Neural progenitor cell (in vitro differentiated cells): ENCODE results near the gene PPTC7. TPM values are rescaled to one million over a fixed set of nuclear protein-coding genes. Genes with fewer than 3 reads are reported as not detected.

Source experiments
- DNase-seq: peaks from one replicate; pipeline ENCODE4 v3.0.0-alpha.2; 2016; ENCODE audit warnings: low spot score
- H2AFZ ChIP-seq: fragments of 200-600 bp; sonication (generic); replicated peaks from 2 replicates; pipeline ENCODE4 v1.6.1; 2016; ENCODE audit warnings: antibody characterized with exemption
- H3F3A ChIP-seq: fragments of 200-600 bp; sonication (generic); 2 replicates; pipeline ENCODE4 v1.6.1; 2016; ENCODE audit warnings: antibody characterized with exemption, low read depth
- H3K27ac ChIP-seq: fragments of 200-600 bp; sonication (generic); 2 replicates; pipeline ENCODE4 v1.5.1; 2016; ENCODE audit warnings: mild to moderate bottlenecking
- H3K27me3 ChIP-seq: fragments of 200-600 bp; sonication (generic); 2 replicates; pipeline ENCODE4 v1.6.1; 2016; ENCODE audit warnings: mild to moderate bottlenecking, moderate library complexity
- H3K36me3 ChIP-seq: fragments of 200-600 bp; sonication (generic); 2 replicates; pipeline ENCODE4 v1.5.1; 2016
- H3K4me1 ChIP-seq: fragments of 200-600 bp; sonication (generic); 2 replicates; pipeline ENCODE4 v1.6.1; 2016; ENCODE audit warnings: mixed run types
- H3K4me2 ChIP-seq: fragments of 200-600 bp; sonication (generic); 2 replicates; pipeline ENCODE4 v1.6.1; 2016
- H3K4me3 ChIP-seq: fragments of 200-600 bp; sonication (generic); 2 replicates; pipeline ENCODE4 v1.5.1; 2016
- H3K79me2 ChIP-seq: fragments of 200-600 bp; sonication (generic); 2 replicates; pipeline ENCODE4 v1.6.1; 2016; ENCODE audit warnings: low read depth
- H3K9ac ChIP-seq: fragments of 200-600 bp; sonication (generic); 2 replicates; pipeline ENCODE4 v1.6.1; 2016
- H3K9me3 ChIP-seq: fragments of 200-600 bp; sonication (generic); 2 replicates; pipeline ENCODE4 v1.5.1; 2016; ENCODE audit warnings: low read depth
- H4K20me1 ChIP-seq: fragments of 200-600 bp; sonication (generic); 2 replicates; pipeline ENCODE4 v1.6.1; 2016; ENCODE audit warnings: low read depth
- H3K27ac Mint-ChIP-seq: 3 replicates; pipeline ENCODE4 v1.8.0; 2021; ENCODE audit warnings: mixed read lengths
- H3K27me3 Mint-ChIP-seq: 2 replicates; pipeline ENCODE4 v1.8.0; 2022; ENCODE audit warnings: low read depth, mild to moderate bottlenecking, inconsistent platforms, moderate library complexity, mixed read lengths; ENCODE audit not compliant: insufficient read depth
- H3K36me3 Mint-ChIP-seq: 3 replicates; pipeline ENCODE4 v1.8.0; 2021; ENCODE audit warnings: mixed read lengths
- H3K4me1 Mint-ChIP-seq: 3 replicates; pipeline ENCODE4 v1.8.0; 2021; ENCODE audit warnings: mixed read lengths
- H3K4me3 Mint-ChIP-seq: 3 replicates; pipeline ENCODE4 v1.8.0; 2021; ENCODE audit warnings: mild to moderate bottlenecking, moderate library complexity, mixed read lengths
- H3K9me3 Mint-ChIP-seq: 3 replicates; pipeline ENCODE4 v1.8.0; 2020; ENCODE audit warnings: mixed read lengths
- EZH2 ChIP-seq: fragments of 200-600 bp; sonication (generic); IDR thresholded peaks from 2 replicates; pipeline ENCODE4 v1.6.1; 2017; ENCODE audit warnings: antibody characterized with exemption, mild to moderate bottlenecking, moderate library complexity
- EZH2phosphoT487 ChIP-seq: fragments of 200-600 bp; sonication (generic); IDR thresholded peaks from 2 replicates; pipeline ENCODE4 v1.6.1; 2017; ENCODE audit warnings: antibody characterized with exemption
- total RNA-seq: library from RNA; depleted of rRNA; stranded (reverse); fragments of >200 nt; gene quantifications from 2 replicates; pipeline ENCODE4 v1.2.3, GENCODE V29; 2015; ENCODE audit warnings: low replicate concordance
- TF ChIP-seq, protein P1 (sequence below): fragments of 200-600 bp; sonication (generic); IDR thresholded peaks from 2 replicates; pipeline ENCODE4 v1.5.1; 2017; ENCODE audit warnings: antibody characterized with exemption, mild to moderate bottlenecking

PPTC7 gene
- total RNA-seq, 1 donor from 2014 or later = 11.2 TPM

DNA sequence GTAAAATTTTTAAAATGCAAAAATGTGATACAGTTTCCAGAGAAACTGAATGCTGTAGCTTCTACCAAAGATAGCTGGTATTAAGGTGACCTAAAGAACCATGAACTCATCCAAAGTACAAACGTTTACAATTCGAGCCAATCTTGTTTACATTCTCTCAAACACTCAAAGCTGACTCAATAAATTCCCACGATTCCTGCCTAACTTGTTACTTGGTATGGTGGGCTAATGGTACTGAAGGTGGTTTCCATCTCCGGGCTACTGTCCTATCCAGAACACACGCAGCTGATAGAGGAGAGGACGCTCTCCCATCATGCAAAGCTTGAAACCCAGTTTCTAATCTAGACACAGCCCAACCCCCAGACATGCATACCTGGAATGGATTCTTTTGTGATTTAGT is 49.5 kb downstream of the PPTC7 start:
- no peak for TF ChIP-seq EZH2
- TF ChIP-seq, protein P1, sequence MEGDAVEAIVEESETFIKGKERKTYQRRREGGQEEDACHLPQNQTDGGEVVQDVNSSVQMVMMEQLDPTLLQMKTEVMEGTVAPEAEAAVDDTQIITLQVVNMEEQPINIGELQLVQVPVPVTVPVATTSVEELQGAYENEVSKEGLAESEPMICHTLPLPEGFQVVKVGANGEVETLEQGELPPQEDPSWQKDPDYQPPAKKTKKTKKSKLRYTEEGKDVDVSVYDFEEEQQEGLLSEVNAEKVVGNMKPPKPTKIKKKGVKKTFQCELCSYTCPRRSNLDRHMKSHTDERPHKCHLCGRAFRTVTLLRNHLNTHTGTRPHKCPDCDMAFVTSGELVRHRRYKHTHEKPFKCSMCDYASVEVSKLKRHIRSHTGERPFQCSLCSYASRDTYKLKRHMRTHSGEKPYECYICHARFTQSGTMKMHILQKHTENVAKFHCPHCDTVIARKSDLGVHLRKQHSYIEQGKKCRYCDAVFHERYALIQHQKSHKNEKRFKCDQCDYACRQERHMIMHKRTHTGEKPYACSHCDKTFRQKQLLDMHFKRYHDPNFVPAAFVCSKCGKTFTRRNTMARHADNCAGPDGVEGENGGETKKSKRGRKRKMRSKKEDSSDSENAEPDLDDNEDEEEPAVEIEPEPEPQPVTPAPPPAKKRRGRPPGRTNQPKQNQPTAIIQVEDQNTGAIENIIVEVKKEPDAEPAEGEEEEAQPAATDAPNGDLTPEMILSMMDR = no peak
- TF ChIP-seq EZH2phosphoT487 = no peak
- Histone ChIP-seq H4K20me1 (peaks cover 6% of the 10 kb centered on the region), H3K9me3 (no peaks in the 10 kb centered on the region), H3K27me3 (no peaks in the 10 kb centered on the region), H2AFZ (no peak overlapping the region), H3K36me3 (no peaks in the 10 kb centered on the region), H3K4me3 (no peak overlapping the region), H3K9ac (no peak overlapping the region), H3K27ac (no peak overlapping the region), H3K4me2 (no peak overlapping the region), H3K79me2 (no peaks in the 10 kb centered on the region), H3F3A (no peaks in the 10 kb centered on the region), H3K4me1 (no peaks in the 10 kb centered on the region)
- no peaks in the 10 kb centered on the region for H3K9me3 Mint-ChIP-seq
- no peaks in the 10 kb centered on the region for H3K4me1 Mint-ChIP-seq
- peaks cover 10% of the 10 kb centered on the region for H3K36me3 Mint-ChIP-seq
- H3K27ac Mint-ChIP-seq = no peak overlapping the region
- peaks cover 2% of the 10 kb centered on the region for H3K27me3 Mint-ChIP-seq
- no peak overlapping the region for H3K4me3 Mint-ChIP-seq
- no peak for DNase-seq

- Histone ChIP-seq H4K20me1 (peaks cover 4% of the 10 kb centered on the region), H3K27ac (no peak overlapping the region), H2AFZ (no peak overlapping the region), H3K4me2 (no peak overlapping the region), H3K9ac (no peak overlapping the region), H3K27me3 (no peaks in the 10 kb centered on the region), H3K4me1 (no peaks in the 10 kb centered on the region), H3F3A (no peaks in the 10 kb centered on the region), H3K36me3 (no peaks in the 10 kb centered on the region), H3K4me3 (no peak overlapping the region), H3K9me3 (no peaks in the 10 kb centered on the region), H3K79me2 (no peaks in the 10 kb centered on the region)
- no peak for DNase-seq
- H3K9me3 Mint-ChIP-seq = no peaks in the 10 kb centered on the region
- H3K4me3 Mint-ChIP-seq = no peak overlapping the region
- TF ChIP-seq, protein P1 = no peak
- TF ChIP-seq EZH2 (no peak), EZH2phosphoT487 (no peak)
- H3K27me3 Mint-ChIP-seq = peaks cover 2% of the 10 kb centered on the region
- H3K4me1 Mint-ChIP-seq = peaks cover 6% of the 10 kb centered on the region
- peaks cover 8% of the 10 kb centered on the region for H3K36me3 Mint-ChIP-seq
- H3K27ac Mint-ChIP-seq = no peak overlapping the region
Measured at GRCh38 chr12:110532644-110533043, 50.5 kb downstream of the PPTC7 start.

DNA sequence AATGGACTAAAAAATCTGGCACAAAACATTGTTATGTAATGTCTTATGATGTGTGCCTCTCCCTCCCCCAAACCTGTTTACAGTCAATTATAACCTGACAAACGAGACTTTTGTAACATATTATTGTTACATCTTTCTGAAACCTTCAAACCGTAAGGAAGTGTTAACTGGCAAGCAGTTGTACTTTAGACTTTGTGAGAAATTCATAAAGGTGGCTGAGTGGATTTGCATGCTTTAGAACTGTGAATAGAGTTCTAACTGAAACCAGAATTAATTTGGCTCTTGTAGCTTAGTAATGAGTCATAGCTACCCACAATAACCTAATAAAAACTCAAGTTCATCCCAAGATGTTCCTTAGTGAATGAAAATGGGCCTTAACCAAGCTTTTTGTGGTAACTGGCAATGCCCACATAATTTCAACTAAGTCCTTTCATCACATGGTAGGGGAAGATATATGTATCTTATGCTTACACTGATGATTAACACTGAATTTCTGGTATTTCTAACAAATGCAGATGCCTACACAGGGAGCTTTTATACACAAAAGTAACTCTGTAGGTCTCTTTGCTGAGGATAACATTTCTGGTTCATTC is 51.3 kb downstream of the PPTC7 start:
- no peak overlapping the region for H2AFZ ChIP-seq
- no peaks in the 10 kb centered on the region for H3K9me3 ChIP-seq
- H3K9me3 Mint-ChIP-seq = no peaks in the 10 kb centered on the region
- no peaks in the 10 kb centered on the region for H3K36me3 ChIP-seq
- no peaks in the 10 kb centered on the region for H3F3A ChIP-seq
- peaks cover 2% of the 10 kb centered on the region for H3K27me3 Mint-ChIP-seq
- no peak overlapping the region for H3K27ac Mint-ChIP-seq
- no peaks in the 10 kb centered on the region for H3K27me3 ChIP-seq
- no peak overlapping the region for H3K4me2 ChIP-seq
- H3K4me3 Mint-ChIP-seq = no peak overlapping the region
- no peaks in the 10 kb centered on the region for H3K4me1 ChIP-seq
- peaks cover 4% of the 10 kb centered on the region for H4K20me1 ChIP-seq
- TF ChIP-seq EZH2 (no peak), EZH2phosphoT487 (no peak)
- TF ChIP-seq, protein P1 = no peak
- H3K79me2 ChIP-seq = no peaks in the 10 kb centered on the region
- H3K36me3 Mint-ChIP-seq = peaks cover 6% of the 10 kb centered on the region
- peaks cover 6% of the 10 kb centered on the region for H3K4me1 Mint-ChIP-seq
- no peak overlapping the region for H3K27ac ChIP-seq
- no peak overlapping the region for H3K9ac ChIP-seq
- no peak for DNase-seq
- no peak overlapping the region for H3K4me3 ChIP-seq
